RWPE1 (cell line): Measurements from ENCODE around the gene TMEM44.
A peak's percentile ranks its signal among the peaks of the same experiment; 100 is the strongest.

Experiments
- CTCF ChIA-PET: fragments of 350-600 bp; sonication (Branson Sonifier 250); formaldehyde crosslinking; extraction: SDS; loops from one replicate; lab custom pipeline; 2021; lab: Yijun Ruan, JAX
- POLR2A ChIA-PET: fragments of 400-600 bp; formaldehyde crosslinking; extraction: SDS; loops from one replicate; lab custom pipeline; 2020; ENCODE audit warnings: antibody characterized with exemption; ENCODE audit not compliant: low non-redundant PET; lab: Yijun Ruan, JAX
- DNase-seq: peaks from one replicate; pipeline ENCODE4 v3.0.0; 2012; ENCODE audit warnings: low spot score
- H3K27ac ChIP-seq: fragments of 450-650 bp; 2 replicates; pipeline ENCODE4 v1.5.1; 2017
- CTCF ChIP-seq: fragments of 450-650 bp; conservative IDR thresholded peaks from 2 replicates; pipeline ENCODE4 v1.5.1; 2017; ENCODE audit warnings: low read depth, mild to moderate bottlenecking

TMEM44 gene

GRCh38 chr3:194675680-194676079, 42.5 kb upstream of the TMEM44 start:
- TF ChIP-seq CTCF: no peak
- no peak overlapping the region for H3K27ac ChIP-seq
- POLR2A ChIA-PET: no interaction called here
- DNase-seq: no peak
- CTCF ChIA-PET: no interaction called here

- CTCF ChIA-PET: interaction anchor here (0.6 to 0.7 kb wide), 3 partner anchors 283 to 524 kb away, joined by 4 to 6 read pairs (median 4); no protein-coding TSS in a partner anchor
- POLR2A ChIA-PET: no interaction called here
- TF ChIP-seq CTCF: no peak
- H3K27ac ChIP-seq: no peak overlapping the region
- no peak for DNase-seq
These were observed 41.9 kb upstream of the TMEM44 start for GRCh38 chr3:194675081-194675640.

- no peak overlapping the region for H3K27ac ChIP-seq
- CTCF ChIA-PET: interaction anchor here (3.0 kb wide), 1 partner anchor 597 kb away, joined by 13 read pairs; the partner anchor contains the start of gene XXYLT1
- POLR2A ChIA-PET: no interaction called here
These were observed 40.5 kb upstream of the TMEM44 start for GRCh38 chr3:194673761-194674160.

GRCh38 chr3:194672876-194673275, 39.7 kb upstream of the TMEM44 start:
- CTCF ChIA-PET: interaction anchor here (0.9 to 3.0 kb wide), 4 partner anchors 10 to 598 kb away, joined by 3 to 14 read pairs (median 9); partner anchors contain the start of gene XXYLT1
- DNase-seq: no peak
- 0 out of 2 replicates have a peak overlapping the region, but pooled peaks have one; percentile 74 for H3K27ac ChIP-seq
- TF ChIP-seq CTCF: no peak
- POLR2A ChIA-PET: interaction anchor here (1.2 kb wide), 1 partner anchor 10 kb away, joined by 5 read pairs; no protein-coding TSS in a partner anchor

More at GRCh38 chr3:194673761-194674160, 40.5 kb upstream of the TMEM44 start:
- TF ChIP-seq CTCF: no peak
- no peak for DNase-seq

- TF ChIP-seq CTCF: no peak
- ChIA-PET CTCF (interaction anchor here (0.6 to 3.0 kb wide), 10 partner anchors 10 to 599 kb away, joined by 3 to 14 read pairs (median 4); partner anchors contain the start of gene XXYLT1), POLR2A (interaction anchor here (0.6 to 1.2 kb wide), 2 partner anchors 11 to 87 kb away, joined by 4 to 5 read pairs; no protein-coding TSS in a partner anchor)
- peak; percentile 87 for DNase-seq
- peak within 1 kb of the TSS; percentile 74 for H3K27ac ChIP-seq
These were observed 38.9 kb upstream of the TMEM44 start, which contains the start of gene LSG1 for GRCh38 chr3:194671900-194672808. LSG1 (minus strand) TSS chr3:194672191; CDS start chr3:194672162, 29 bp downstream.

GRCh38 chr3:194671511-194671899, 38.3 kb upstream of the TMEM44 start:
- TF ChIP-seq CTCF: peak; percentile 80
- ChIA-PET POLR2A (interaction anchor here (1.2 kb wide), 1 partner anchor 11 kb away, joined by 5 read pairs; no protein-coding TSS in a partner anchor), CTCF (interaction anchor here (0.5 to 3.0 kb wide), 8 partner anchors 11 to 599 kb away, joined by 3 to 14 read pairs (median 4); partner anchors contain the start of gene XXYLT1)
- DNase-seq: peak; percentile 48
- peak overlapping the region; percentile 74 for H3K27ac ChIP-seq
